Natural killer cell (primary cell): ENCODE measurements around the gene PXDN. TPM values are rescaled to one million over a fixed set of nuclear protein-coding genes. Genes with fewer than 3 reads are reported as not detected.

Experiments
- ATAC-seq, 3 donors: fragments of 150-1000 bp in 2 of 3; fragments of 200-7000 bp in 1 of 3; cut with Tn5 transposase; 1 replicate in 1 of 3; 2 replicates in 2 of 3; pipeline ENCODE4 v1.10.0; 2021; ENCODE audit warnings: mild to moderate bottlenecking in 2 of 3, moderate library complexity in 2 of 3
- DNase-seq, 2 donors: peaks; one replicate each; pipeline versions ENCODE4 v3.0.0 to v3.0.0-alpha.2; 2013 to 2021; ENCODE audit warnings: mixed read lengths in 1 of 2
- H3K27ac ChIP-seq: one replicate; pipeline ENCODE4 v1.5.1; 2013; ENCODE audit warnings: mild to moderate bottlenecking, low read length
- H3K27me3 ChIP-seq: one replicate; pipeline ENCODE4 v1.6.1; 2013; ENCODE audit warnings: low read length; ENCODE audit not compliant: control insufficient read depth, insufficient read depth
- H3K36me3 ChIP-seq: one replicate; pipeline ENCODE4 v1.6.1; 2013; ENCODE audit warnings: low read length; ENCODE audit not compliant: control insufficient read depth, insufficient read depth
- H3K4me1 ChIP-seq: one replicate; pipeline ENCODE4 v1.6.1; 2013; ENCODE audit warnings: low read length; ENCODE audit not compliant: control insufficient read depth, insufficient read depth
- H3K4me3 ChIP-seq: one replicate; pipeline ENCODE4 v1.5.1; 2013; ENCODE audit warnings: low read length
- H3K9me3 ChIP-seq: one replicate; pipeline ENCODE4 v1.6.1; 2013; ENCODE audit warnings: low read length; ENCODE audit not compliant: control insufficient read depth, insufficient read depth
- H3K27ac Mint-ChIP-seq, 2 donors: one replicate each; pipeline ENCODE4 v1.8.0; 2022; ENCODE audit warnings: mild to moderate bottlenecking in 2 of 2, mixed read lengths in 2 of 2, moderate library complexity in 1 of 2
- H3K27me3 Mint-ChIP-seq, 2 donors: one replicate each; pipeline ENCODE4 v1.8.0; 2022; ENCODE audit warnings: low read depth in 2 of 2, mixed read lengths in 2 of 2
- H3K36me3 Mint-ChIP-seq: one replicate; pipeline ENCODE4 v1.8.0; 2022; ENCODE audit warnings: mixed read lengths
- H3K4me1 Mint-ChIP-seq, 2 donors: one replicate each; pipeline ENCODE4 v1.8.0; 2022; ENCODE audit warnings: mixed read lengths in 2 of 2
- H3K4me3 Mint-ChIP-seq: one replicate; pipeline ENCODE4 v1.8.0; 2022; ENCODE audit warnings: mild to moderate bottlenecking, moderate library complexity, mixed read lengths
- H3K9me3 Mint-ChIP-seq, 2 donors: one replicate each; pipeline ENCODE4 v1.8.0; 2022; ENCODE audit warnings: mixed read lengths in 2 of 2
- WGBS: methylation state at CpG from one replicate; pipeline ENCODE4 v1.1.7; 2013; ENCODE audit warnings: missing lambda C conversion rate; ENCODE audit not compliant: insufficient coverage; 5-methylcytosine and 5-hydroxymethylcytosine counted together
- intact Hi-C: fragments of 100-400 bp; cut with micrococcal nuclease; formaldehyde crosslinking; loops from one replicate; pipeline ENCODE4 v1.14.2; 2022
- total RNA-seq, 4 donors: library from RNA; stranded (reverse); fragments of 120-200 nt in 1 of 4; gene quantifications; one replicate each; pipeline versions ENCODE4 v1.2.3 to v1.2.4, GENCODE V29; 2013 to 2022
- TF ChIP-seq, protein P1 (sequence below): fragments of 200-600 bp; IDR thresholded peaks from one replicate; pipeline ENCODE4 v1.8.0; 2022; ENCODE audit warnings: antibody characterized with exemption

Gene PXDN
- total RNA-seq, 3 donors from 2014 or later (not counting 1 experiment from before 2014, with no cell fraction given) = 2.1 to 3.7 (median 2.5) TPM

DNA sequence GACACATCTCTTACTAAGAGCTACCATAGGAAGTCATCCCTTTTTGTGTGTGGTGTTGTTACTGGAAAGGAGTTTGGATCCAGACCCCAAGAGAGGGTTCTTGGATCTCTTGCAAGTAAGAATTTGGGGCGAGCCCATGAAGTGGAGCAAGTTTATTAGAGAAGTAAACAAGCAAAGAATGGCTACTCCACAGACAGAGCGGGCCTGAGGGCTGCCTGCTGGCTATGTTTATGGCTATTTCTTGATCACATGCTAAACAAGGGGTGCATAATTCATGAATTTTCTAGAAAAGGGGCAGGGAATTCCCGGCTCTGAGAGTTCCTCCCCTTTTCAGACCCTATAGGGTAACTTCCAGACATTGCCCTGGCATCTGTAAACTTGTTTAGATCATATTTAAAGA lies 30.6 kb upstream of the PXDN start:
- H3K36me3 ChIP-seq = no peaks in the 10 kb centered on the region
- H3K9me3 ChIP-seq = no peaks in the 10 kb centered on the region
- Mint-ChIP-seq H3K9me3 (no peaks in the 10 kb centered on the region), H3K4me1 (no peaks in the 10 kb centered on the region), H3K36me3 (no peaks in the 10 kb centered on the region), H3K27ac (no peak overlapping the region), H3K27me3 (peaks cover 0 to 12% of the 10 kb centered on the region in 2 donors), H3K4me3 (no peak overlapping the region)
- 61% methylated on average over 3 of the region's 3 CpGs for WGBS
- TF ChIP-seq, protein P1, sequence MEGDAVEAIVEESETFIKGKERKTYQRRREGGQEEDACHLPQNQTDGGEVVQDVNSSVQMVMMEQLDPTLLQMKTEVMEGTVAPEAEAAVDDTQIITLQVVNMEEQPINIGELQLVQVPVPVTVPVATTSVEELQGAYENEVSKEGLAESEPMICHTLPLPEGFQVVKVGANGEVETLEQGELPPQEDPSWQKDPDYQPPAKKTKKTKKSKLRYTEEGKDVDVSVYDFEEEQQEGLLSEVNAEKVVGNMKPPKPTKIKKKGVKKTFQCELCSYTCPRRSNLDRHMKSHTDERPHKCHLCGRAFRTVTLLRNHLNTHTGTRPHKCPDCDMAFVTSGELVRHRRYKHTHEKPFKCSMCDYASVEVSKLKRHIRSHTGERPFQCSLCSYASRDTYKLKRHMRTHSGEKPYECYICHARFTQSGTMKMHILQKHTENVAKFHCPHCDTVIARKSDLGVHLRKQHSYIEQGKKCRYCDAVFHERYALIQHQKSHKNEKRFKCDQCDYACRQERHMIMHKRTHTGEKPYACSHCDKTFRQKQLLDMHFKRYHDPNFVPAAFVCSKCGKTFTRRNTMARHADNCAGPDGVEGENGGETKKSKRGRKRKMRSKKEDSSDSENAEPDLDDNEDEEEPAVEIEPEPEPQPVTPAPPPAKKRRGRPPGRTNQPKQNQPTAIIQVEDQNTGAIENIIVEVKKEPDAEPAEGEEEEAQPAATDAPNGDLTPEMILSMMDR = no peak
- no peak overlapping the region for H3K4me3 ChIP-seq
- no peaks in the 10 kb centered on the region for H3K27me3 ChIP-seq
- intact Hi-C loops = no loop called here
- H3K4me1 ChIP-seq = no peaks in the 10 kb centered on the region
- no peak for ATAC-seq
- H3K27ac ChIP-seq = no peak overlapping the region
- DNase-seq = no peak

DNA sequence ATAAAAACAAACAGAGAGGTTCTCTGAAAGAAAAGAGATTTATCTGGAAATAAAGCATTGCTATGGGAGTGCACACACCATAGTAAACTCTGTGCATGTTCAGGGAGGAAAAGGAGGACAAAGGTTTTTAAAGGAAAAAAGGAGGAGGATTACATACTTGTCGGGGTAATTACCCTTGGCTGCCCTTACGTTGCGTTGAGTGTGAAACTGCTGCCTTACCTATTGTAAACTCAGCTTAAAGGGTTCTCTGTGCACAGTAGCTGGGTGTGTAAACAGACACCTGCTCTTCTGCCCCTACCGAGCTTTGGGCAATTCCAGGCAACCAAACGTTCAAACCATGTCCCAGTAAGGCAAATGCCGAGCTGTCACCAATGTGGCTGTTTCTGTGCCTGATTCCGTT lies 29.6 kb upstream of the PXDN start:
- H3K4me1 Mint-ChIP-seq = no peaks in the 10 kb centered on the region
- no peak for ATAC-seq
- no peak overlapping the region for H3K27ac Mint-ChIP-seq
- TF ChIP-seq, protein P1 = no peak
- intact Hi-C loops = no loop called here
- peaks cover 0 to 12% of the 10 kb centered on the region in 2 donors for H3K27me3 Mint-ChIP-seq
- no peaks in the 10 kb centered on the region for H3K4me1 ChIP-seq
- no peaks in the 10 kb centered on the region for H3K36me3 ChIP-seq
- no peak overlapping the region for H3K4me3 ChIP-seq
- H3K4me3 Mint-ChIP-seq = no peak overlapping the region
- DNase-seq = no peak
- H3K9me3 ChIP-seq = no peaks in the 10 kb centered on the region
- no peak overlapping the region for H3K27ac ChIP-seq
- no peaks in the 10 kb centered on the region for H3K27me3 ChIP-seq
- no peaks in the 10 kb centered on the region for H3K36me3 Mint-ChIP-seq
- H3K9me3 Mint-ChIP-seq = no peaks in the 10 kb centered on the region
- 84% methylated on average over 7 of the region's 7 CpGs for WGBS

- 83% methylated on average over 8 of the region's 8 CpGs for WGBS
Observed at GRCh38 chr2:1772471-1773267, 28.4 kb upstream of the PXDN start.

More at GRCh38 chr2:1772471-1773267, 28.4 kb upstream of the PXDN start:
- Mint-ChIP-seq H3K36me3 (no peaks in the 10 kb centered on the region), H3K27ac (no peak overlapping the region), H3K4me1 (no peaks in the 10 kb centered on the region), H3K4me3 (no peak overlapping the region), H3K27me3 (peaks cover 0 to 2% of the 10 kb centered on the region in 2 donors), H3K9me3 (no peaks in the 10 kb centered on the region)
- no peak for DNase-seq
- Histone ChIP-seq H3K4me3 (no peak overlapping the region), H3K4me1 (no peaks in the 10 kb centered on the region), H3K27ac (no peak overlapping the region), H3K36me3 (no peaks in the 10 kb centered on the region), H3K9me3 (no peaks in the 10 kb centered on the region), H3K27me3 (no peaks in the 10 kb centered on the region)
- intact Hi-C loops = no loop called here
- no peak for ATAC-seq
- TF ChIP-seq, protein P1 = no peak
